ENCODE results near the gene RFXANK. TPM values are rescaled to one million over a fixed set of nuclear protein-coding genes. Genes with fewer than 3 reads are reported as not detected.

RFXANK gene
- total and polyA plus RNA-seq, 4 donors: 8.9 to 27.8 (median 19.0) TPM

- no peak overlapping the region for H3K27ac ChIP-seq (ENCODE audit: low read depth in 1 of 2, low read length in 2 of 2)
- WGBS: 60% methylated on average over 9 of the region's 9 CpGs
- TF ChIP-seq RXRA (IDR thresholded peaks at IDR 0.05): no peak
- TF ChIP-seq FOXA1 (IDR thresholded peaks at IDR 0.05): no peak
- no peak for TF ChIP-seq ZBTB33 (IDR thresholded peaks at IDR 0.05)
- TF ChIP-seq FOXA2 (IDR thresholded peaks at IDR 0.05): no peak
- TF ChIP-seq REST (IDR thresholded peaks at IDR 0.05): no peak
- no peak for TF ChIP-seq CTCF (IDR thresholded peaks at IDR 0.05; ENCODE audit: low read depth, low read length, missing input control)
- no peak for TF ChIP-seq ATF3 (IDR thresholded peaks at IDR 0.05)
- no peak for TF ChIP-seq HNF4A (conservative IDR thresholded peaks at IDR 0.05)
These were observed 17.3 kb downstream of the RFXANK start for GRCh38 chr19:19209372-19209771.

GRCh38 chr19:19211499-19212420 is 19.7 kb downstream of the RFXANK start, which contains the start of gene NCAN:
TSS of gene NCAN (plus strand) at chr19:19211958. CDS start at chr19:19216954, 4,996 bp downstream.
- Histone ChIP-seq H3K27ac (ENCODE audit: low read depth in 1 of 2, low read length in 2 of 2) (no peak within 1 kb of the TSS), H3K36me3 (ENCODE audit: control insufficient read depth in 4 of 4, insufficient read depth in 3 of 4, low read depth in 1 of 4, low read length in 3 of 4) (no peaks in the 10 kb centered on the region), H3K4me1 (ENCODE audit: control insufficient read depth in 4 of 4, insufficient read depth in 4 of 4, low read length in 3 of 4) (no peaks in the 10 kb centered on the region), H3K9me3 (ENCODE audit: control insufficient read depth in 4 of 4, low read length in 3 of 4) (no peaks in the 10 kb centered on the region), H3K9ac (ENCODE audit: low read depth in 1 of 2, low read length in 2 of 2) (no peak within 1 kb of the TSS), H3K4me3 (ENCODE audit: low read depth in 1 of 3, low read length in 3 of 3) (no peak within 1 kb of the TSS), H3K27me3 (ENCODE audit: control insufficient read depth in 4 of 4, insufficient read depth in 4 of 4, low read length in 3 of 4) (peaks cover 0 to 5% (median 4%) of the 10 kb centered on the region in 4 donors)
- no peak for DNase-seq (ENCODE audit: low spot score)
- 10% methylated on average over 54 of the region's 54 CpGs for WGBS
- TF ChIP-seq TAF1 (conservative IDR thresholded peaks at IDR 0.05) (no peak), JUND (IDR thresholded peaks at IDR 0.05) (no peak), MAX (IDR thresholded peaks at IDR 0.05) (no peak), RAD21 (IDR thresholded peaks at IDR 0.05) (no peak), GABPA (IDR thresholded peaks at IDR 0.05 in 1 of 2, conservative IDR thresholded peaks at IDR 0.05 in 1 of 2) (no peak), SP1 (IDR thresholded peaks at IDR 0.05) (no peak), HNF4A (conservative IDR thresholded peaks at IDR 0.05) (no peak), HNF4G (IDR thresholded peaks at IDR 0.05) (no peak), ZBTB33 (IDR thresholded peaks at IDR 0.05) (no peak), EGR1 (IDR thresholded peaks at IDR 0.05; ENCODE audit: low read depth in 2 of 2) (no peak), FOXA2 (IDR thresholded peaks at IDR 0.05) (no peak), ATF3 (IDR thresholded peaks at IDR 0.05) (no peak), NR2F2 (IDR thresholded peaks at IDR 0.05) (no peak)

More at GRCh38 chr19:19209372-19209771, 17.3 kb downstream of the RFXANK start:
- Histone ChIP-seq H3K4me3 (ENCODE audit: low read depth in 1 of 3, low read length in 3 of 3) (no peak overlapping the region), H3K4me1 (ENCODE audit: control insufficient read depth in 4 of 4, insufficient read depth in 4 of 4, low read length in 3 of 4) (no peaks in the 10 kb centered on the region), H3K9me3 (ENCODE audit: control insufficient read depth in 4 of 4, low read length in 3 of 4) (no peaks in the 10 kb centered on the region), H3K36me3 (ENCODE audit: control insufficient read depth in 4 of 4, insufficient read depth in 3 of 4, low read depth in 1 of 4, low read length in 3 of 4) (no peaks in the 10 kb centered on the region), H3K27me3 (ENCODE audit: control insufficient read depth in 4 of 4, insufficient read depth in 4 of 4, low read length in 3 of 4) (peaks cover 0 to 5% (median 4%) of the 10 kb centered on the region in 4 donors), H3K9ac (ENCODE audit: low read depth in 1 of 2, low read length in 2 of 2) (no peak overlapping the region)
- no peak for DNase-seq (ENCODE audit: low spot score)
